K562 (cell line): ENCODE measurements around the gene MYCL. TPM values are rescaled to one million over a fixed set of nuclear protein-coding genes. Genes with fewer than 3 reads are reported as not detected.

ENCODE experiments used
- BRCA1 ChIP-seq, 2 experiments: fragments of 450-650 bp in 1 of 2; sonication (generic) in 1 of 2; formaldehyde crosslinking in 1 of 2; IDR thresholded peaks; 2 replicates each; pipeline versions ENCODE4 v1.5.0 to v1.6.1; 2017 to 2020; ENCODE audit warnings: mild to moderate bottlenecking in 1 of 2, missing genetic modification reagents in 1 of 2
- CAMTA2 ChIP-seq: fragments of 250-450 bp; sonication (Bioruptor Pico); conservative IDR thresholded peaks from 2 replicates; pipeline ENCODE4 v1.5.1; 2022
- GABPB2 ChIP-seq: fragments of 250-450 bp; sonication (Bioruptor Pico); conservative IDR thresholded peaks from 2 replicates; pipeline ENCODE4 v1.5.1; 2021; ENCODE audit warnings: mild to moderate bottlenecking
- GTF2A2 ChIP-seq: IDR thresholded peaks from 2 replicates; pipeline ENCODE4 v1.6.1; 2016; ENCODE audit warnings: mild to moderate bottlenecking, missing genetic modification characterization, missing compliant biosample characterization
- HLTF ChIP-seq: fragments of 450-650 bp; IDR thresholded peaks from 2 replicates; pipeline ENCODE4 v1.6.1; 2016
- HNRNPL ChIP-seq: fragments of 200-400 bp; formaldehyde crosslinking; IDR thresholded peaks from 2 replicates; pipeline ENCODE4 v1.6.1; 2017; ENCODE audit warnings: low read depth, mild to moderate bottlenecking, low read length
- HOXB6 ChIP-seq: fragments of 250-450 bp; sonication (Bioruptor Pico); IDR thresholded peaks from 2 replicates; pipeline ENCODE4 v1.5.1; 2022; ENCODE audit warnings: mild to moderate bottlenecking, borderline replicate concordance
- IRF2 ChIP-seq: sonication (generic); formaldehyde crosslinking; IDR thresholded peaks from 2 replicates; pipeline ENCODE4 v1.8.1; 2022; ENCODE audit warnings: mild to moderate bottlenecking, missing genetic modification reagents
- LARP7 ChIP-seq: fragments of 450-650 bp; IDR thresholded peaks from 2 replicates; pipeline ENCODE4 v1.6.1; 2016
- MEF2D ChIP-seq: conservative IDR thresholded peaks from 2 replicates; pipeline ENCODE4 v1.6.1; 2016; ENCODE audit warnings: low read depth, missing genetic modification characterization, missing compliant biosample characterization
- MTA2 ChIP-seq: fragments of 450-650 bp; IDR thresholded peaks from 2 replicates; pipeline ENCODE4 v1.6.1; 2016; ENCODE audit warnings: low read depth
- MXI1 ChIP-seq: IDR thresholded peaks from 2 replicates; pipeline ENCODE4 v1.6.1; 2011; ENCODE audit warnings: low read depth, mild to moderate bottlenecking, improper control_type of control experiment, low read length
- PCBP1 ChIP-seq: fragments of 200-400 bp; formaldehyde crosslinking; IDR thresholded peaks from 2 replicates; pipeline ENCODE4 v1.6.1; 2018; ENCODE audit warnings: mild to moderate bottlenecking, low read depth, low read length; ENCODE audit not compliant: poor library complexity, severe bottlenecking
- PURB ChIP-seq: sonication (generic); formaldehyde crosslinking; IDR thresholded peaks from 2 replicates; pipeline ENCODE4 v1.9.0; 2021; ENCODE audit warnings: low read depth, mild to moderate bottlenecking, missing genetic modification reagents
- SREBF2 ChIP-seq: sonication (generic); formaldehyde crosslinking; IDR thresholded peaks from 2 replicates; pipeline ENCODE4 v1.4.0; 2020; ENCODE audit warnings: mild to moderate bottlenecking, missing genetic modification reagents
- STAT5B ChIP-seq: fragments of 250-450 bp; sonication (Bioruptor Pico); IDR thresholded peaks from 2 replicates; pipeline ENCODE4 v1.8.0; 2021; ENCODE audit warnings: mild to moderate bottlenecking, inconsistent platforms
- TRIM24 ChIP-seq, 2 experiments: fragments of 450-650 bp; IDR thresholded peaks; 2 replicates each; pipeline ENCODE4 v1.6.1; 2016
- ZEB2 ChIP-seq: fragments of 450-650 bp; IDR thresholded peaks from 2 replicates; pipeline ENCODE4 v1.6.1; 2016
- ZNF124 ChIP-seq: sonication (generic); formaldehyde crosslinking; IDR thresholded peaks from 2 replicates; pipeline ENCODE4 v1.8.1; 2022; ENCODE audit warnings: missing genetic modification reagents
- ZNF184 ChIP-seq: sonication (generic); formaldehyde crosslinking; IDR thresholded peaks from 2 replicates; pipeline ENCODE4 v1.5.0; 2020; ENCODE audit warnings: missing genetic modification reagents
- ZNF584 ChIP-seq: fragments of 200-800 bp; sonication (Bioruptor generic); IDR thresholded peaks from 2 replicates; pipeline ENCODE4 v1.6.1; 2016; ENCODE audit warnings: low read depth, mild to moderate bottlenecking, missing genetic modification characterization, missing compliant biosample characterization
- ZNF75A ChIP-seq: fragments of 450-650 bp; formaldehyde crosslinking; IDR thresholded peaks from 2 replicates; pipeline ENCODE4 v1.4.0; 2020; ENCODE audit warnings: mild to moderate bottlenecking
- polyA plus RNA-seq, 8 experiments: library from polyadenylated mRNA; depleted of rRNA in 4 of 8; stranded (reverse) in 5 of 8; unstranded in 3 of 8; fragments of >200 nt; fragmentation: Nextera tagmentation in 2 of 8; fragmentation: Illumina TruSeq in 1 of 8; extraction: Ambion mirVana in 2 of 8; extraction: Trizol in 1 of 8; gene quantifications; 2 replicates each; pipeline versions ENCODE4 v1.2.1 to v1.2.3, GENCODE V29; 2011 to 2014; ENCODE audit warnings: inconsistent platforms in 1 of 8, missing spikeins in 1 of 8
- total RNA-seq, 7 experiments: library from RNA; depleted of rRNA in 6 of 7; stranded (reverse); fragments of >200 nt in 6 of 7; fragmentation: Illumina TruSeq in 2 of 7; extraction: Trizol in 2 of 7; gene quantifications; 2 replicates each; pipeline versions ENCODE4 v1.2.1 to v1.2.3, GENCODE V29; 2011 to 2021; ENCODE audit warnings: low replicate concordance in 1 of 7
- TF ChIP-seq, protein P1 (sequence below): fragments of 450-650 bp; IDR thresholded peaks from 2 replicates; pipeline ENCODE4 v1.6.1; 2016; ENCODE audit warnings: low read depth, mild to moderate bottlenecking, moderate library complexity
- TF ChIP-seq, protein P2 (sequence below): fragments of 450-650 bp; IDR thresholded peaks from 2 replicates; pipeline ENCODE4 v1.6.1; 2017; ENCODE audit warnings: antibody characterized with exemption, mild to moderate bottlenecking
- TF ChIP-seq, protein P3 (sequence below): sonication (generic); formaldehyde crosslinking; IDR thresholded peaks from 2 replicates; pipeline ENCODE4 v1.9.0; 2022; ENCODE audit warnings: mild to moderate bottlenecking, missing genetic modification reagents
- TF ChIP-seq, protein P4 (sequence below): fragments of 250-450 bp; sonication (Bioruptor Pico); IDR thresholded peaks from 2 replicates; pipeline ENCODE4 v1.5.0; 2021

MYCL gene
- total and polyA plus RNA-seq, 9 of the 15 experiments (the other 6 are each of a cell fraction or from before 2014, with no cell fraction given): 3.5 to 22.0 (median 12.8) TPM

DNA sequence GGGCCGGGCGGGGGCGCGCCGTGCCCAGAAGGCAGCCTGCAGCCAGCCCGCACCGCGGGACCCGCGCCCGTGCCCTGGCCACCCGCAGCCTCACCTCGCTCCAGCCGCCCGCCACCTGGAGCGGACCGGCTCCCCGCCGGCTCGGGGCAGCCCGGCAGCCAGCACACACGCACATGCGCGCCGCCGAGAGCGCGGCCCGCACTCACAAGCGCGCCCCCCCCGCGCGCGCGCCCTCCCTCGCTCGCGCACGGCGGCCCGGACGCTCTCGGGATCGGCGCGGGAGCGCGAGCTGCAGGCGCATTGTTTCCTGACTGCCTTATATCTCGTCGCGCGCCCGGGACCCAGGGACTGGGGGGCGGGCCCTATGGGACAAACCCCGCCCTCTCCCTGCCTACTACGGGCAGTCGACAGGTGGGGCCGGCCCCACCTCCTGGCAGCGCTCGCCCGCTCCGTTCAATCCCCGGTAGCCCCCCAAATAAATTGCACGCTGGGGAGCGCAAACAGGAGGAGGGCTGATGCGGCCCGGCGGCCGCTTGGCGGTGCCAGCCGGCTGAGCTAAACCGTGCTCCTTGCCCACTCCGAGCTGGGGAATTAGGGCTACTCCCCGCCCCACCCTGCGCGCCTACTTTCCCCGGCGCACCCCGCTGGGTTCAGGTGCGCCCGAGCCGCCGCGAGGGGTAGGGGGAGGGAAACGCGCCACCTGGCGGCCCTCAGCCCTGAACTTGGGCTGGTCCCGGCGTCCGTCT lies at the start of gene MYCL (continued):
- no peak for TF ChIP-seq ZNF124 (CRISPR knock-in tag)
- no peak for TF ChIP-seq HOXB6
- no peak for TF ChIP-seq MEF2D (tag)
- no peak for TF ChIP-seq GTF2A2 (tag)
- TF ChIP-seq LARP7: no peak
- TF ChIP-seq MTA2: no peak
- TF ChIP-seq STAT5B (CRISPR knock-in tag): no peak
- TF ChIP-seq GABPB2: no peak
- TF ChIP-seq, protein P1, sequence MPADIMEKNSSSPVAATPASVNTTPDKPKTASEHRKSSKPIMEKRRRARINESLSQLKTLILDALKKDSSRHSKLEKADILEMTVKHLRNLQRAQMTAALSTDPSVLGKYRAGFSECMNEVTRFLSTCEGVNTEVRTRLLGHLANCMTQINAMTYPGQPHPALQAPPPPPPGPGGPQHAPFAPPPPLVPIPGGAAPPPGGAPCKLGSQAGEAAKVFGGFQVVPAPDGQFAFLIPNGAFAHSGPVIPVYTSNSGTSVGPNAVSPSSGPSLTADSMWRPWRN: no peak
- TF ChIP-seq ZNF584 (CRISPR knock-in tag): peak; percentile 99
- no peak for TF ChIP-seq PURB
- TF ChIP-seq, protein P2, sequence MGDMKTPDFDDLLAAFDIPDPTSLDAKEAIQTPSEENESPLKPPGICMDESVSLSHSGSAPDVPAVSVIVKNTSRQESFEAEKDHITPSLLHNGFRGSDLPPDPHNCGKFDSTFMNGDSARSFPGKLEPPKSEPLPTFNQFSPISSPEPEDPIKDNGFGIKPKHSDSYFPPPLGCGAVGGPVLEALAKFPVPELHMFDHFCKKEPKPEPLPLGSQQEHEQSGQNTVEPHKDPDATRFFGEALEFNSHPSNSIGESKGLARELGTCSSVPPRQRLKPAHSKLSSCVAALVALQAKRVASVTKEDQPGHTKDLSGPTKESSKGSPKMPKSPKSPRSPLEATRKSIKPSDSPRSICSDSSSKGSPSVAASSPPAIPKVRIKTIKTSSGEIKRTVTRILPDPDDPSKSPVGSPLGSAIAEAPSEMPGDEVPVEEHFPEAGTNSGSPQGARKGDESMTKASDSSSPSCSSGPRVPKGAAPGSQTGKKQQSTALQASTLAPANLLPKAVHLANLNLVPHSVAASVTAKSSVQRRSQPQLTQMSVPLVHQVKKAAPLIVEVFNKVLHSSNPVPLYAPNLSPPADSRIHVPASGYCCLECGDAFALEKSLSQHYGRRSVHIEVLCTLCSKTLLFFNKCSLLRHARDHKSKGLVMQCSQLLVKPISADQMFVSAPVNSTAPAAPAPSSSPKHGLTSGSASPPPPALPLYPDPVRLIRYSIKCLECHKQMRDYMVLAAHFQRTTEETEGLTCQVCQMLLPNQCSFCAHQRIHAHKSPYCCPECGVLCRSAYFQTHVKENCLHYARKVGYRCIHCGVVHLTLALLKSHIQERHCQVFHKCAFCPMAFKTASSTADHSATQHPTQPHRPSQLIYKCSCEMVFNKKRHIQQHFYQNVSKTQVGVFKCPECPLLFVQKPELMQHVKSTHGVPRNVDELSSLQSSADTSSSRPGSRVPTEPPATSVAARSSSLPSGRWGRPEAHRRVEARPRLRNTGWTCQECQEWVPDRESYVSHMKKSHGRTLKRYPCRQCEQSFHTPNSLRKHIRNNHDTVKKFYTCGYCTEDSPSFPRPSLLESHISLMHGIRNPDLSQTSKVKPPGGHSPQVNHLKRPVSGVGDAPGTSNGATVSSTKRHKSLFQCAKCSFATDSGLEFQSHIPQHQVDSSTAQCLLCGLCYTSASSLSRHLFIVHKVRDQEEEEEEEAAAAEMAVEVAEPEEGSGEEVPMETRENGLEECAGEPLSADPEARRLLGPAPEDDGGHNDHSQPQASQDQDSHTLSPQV: 0 out of 2 replicates have a peak, but pooled peaks have one; percentile 41
- no peak for TF ChIP-seq IRF2 (CRISPR knock-in tag)
- no peak; a peak in 1 of 4 replicates for TF ChIP-seq TRIM24 (IDR thresholded peaks at IDR 0.05)
- TF ChIP-seq, protein P3, sequence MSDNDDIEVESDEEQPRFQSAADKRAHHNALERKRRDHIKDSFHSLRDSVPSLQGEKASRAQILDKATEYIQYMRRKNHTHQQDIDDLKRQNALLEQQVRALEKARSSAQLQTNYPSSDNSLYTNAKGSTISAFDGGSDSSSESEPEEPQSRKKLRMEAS (CRISPR knock-in tag): peak; percentile 71
- TF ChIP-seq ZEB2: peak; percentile 98
- 0 out of 2 replicates have a peak, but pooled peaks have one; percentile 33 for TF ChIP-seq CAMTA2 (CRISPR knock-in tag)
- TF ChIP-seq PCBP1: peak; percentile 90
- no peak for TF ChIP-seq HLTF
- TF ChIP-seq MXI1: no peak
- TF ChIP-seq ZNF184 (CRISPR knock-in tag): no peak
- no peak for TF ChIP-seq ZNF75A (CRISPR knock-in tag)
- TF ChIP-seq HNRNPL: peak; percentile 87
- TF ChIP-seq SREBF2 (CRISPR knock-in tag): no peak
- TF ChIP-seq, protein P4, sequence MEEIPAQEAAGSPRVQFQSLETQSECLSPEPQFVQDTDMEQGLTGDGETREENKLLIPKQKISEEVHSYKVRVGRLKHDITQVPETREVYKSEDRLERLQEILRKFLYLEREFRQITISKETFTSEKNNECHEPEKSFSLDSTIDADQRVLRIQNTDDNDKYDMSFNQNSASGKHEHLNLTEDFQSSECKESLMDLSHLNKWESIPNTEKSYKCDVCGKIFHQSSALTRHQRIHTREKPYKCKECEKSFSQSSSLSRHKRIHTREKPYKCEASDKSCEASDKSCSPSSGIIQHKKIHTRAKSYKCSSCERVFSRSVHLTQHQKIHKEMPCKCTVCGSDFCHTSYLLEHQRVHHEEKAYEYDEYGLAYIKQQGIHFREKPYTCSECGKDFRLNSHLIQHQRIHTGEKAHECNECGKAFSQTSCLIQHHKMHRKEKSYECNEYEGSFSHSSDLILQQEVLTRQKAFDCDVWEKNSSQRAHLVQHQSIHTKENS (CRISPR knock-in tag): no peak
- TF ChIP-seq BRCA1 (IDR thresholded peaks at IDR 0.05): no peak
- TF ChIP-seq BRCA1 (CRISPR knock-in tag; IDR thresholded peaks at IDR 0.05): no peak
